Measurements from ENCODE around the gene CPEB4. TPM values are rescaled to one million over a fixed set of nuclear protein-coding genes. Genes with fewer than 3 reads are reported as not detected.

CPEB4 gene
- total and polyA plus RNA-seq, 2 donors (not counting 1 experiment from before 2014, with no cell fraction given): 8.4 to 26.0 TPM

DNA sequence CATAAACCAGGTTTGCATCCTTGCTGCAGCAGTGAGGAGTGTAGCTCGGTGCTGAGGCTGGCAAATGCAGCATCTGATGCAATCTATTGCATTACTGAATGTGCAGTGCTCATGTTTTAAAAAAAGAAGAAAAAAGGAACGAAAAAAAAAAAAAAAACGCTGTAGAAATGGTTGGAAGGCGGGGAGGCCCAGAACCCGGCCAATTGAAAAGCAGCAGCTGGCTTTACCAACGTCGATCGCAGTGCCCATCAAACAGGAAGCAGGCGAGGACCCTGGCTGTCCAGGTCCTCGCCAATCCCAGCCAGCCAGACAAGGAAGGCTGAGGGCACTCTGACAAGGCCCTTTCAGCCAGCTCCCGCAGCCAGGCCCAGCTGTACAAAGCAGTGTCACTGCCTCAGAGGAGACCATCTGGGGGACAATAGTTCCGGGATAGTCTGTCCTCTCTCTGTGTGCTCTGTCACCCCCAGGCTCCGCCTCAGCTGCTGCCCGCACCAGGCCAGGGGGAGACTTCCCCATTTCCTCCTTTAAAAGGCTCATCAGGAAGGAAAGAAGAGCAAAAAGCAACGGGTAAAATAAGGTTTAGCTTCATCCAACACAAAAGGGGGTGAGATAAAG is 21.8 kb upstream of the CPEB4 start:
- ATAC-seq (ENCODE audit: low read depth): no peak
- no peaks in the 10 kb centered on the region for H3K9me3 Mint-ChIP-seq (ENCODE audit: insufficient read depth)

More for the DNA sequence above, 21.8 kb upstream of the CPEB4 start:
- Histone ChIP-seq H3K4me3 (ENCODE audit: control extremely low read depth in 1 of 5, extremely low read depth in 1 of 5, insufficient read depth in 1 of 5, low read depth in 2 of 5, low read length in 4 of 5) (no peak overlapping the region), H4K20me1 (ENCODE audit: control insufficient read depth, insufficient read depth, low read length, poor library complexity, severe bottlenecking) (no peaks in the 10 kb centered on the region), H3K9me3 (ENCODE audit: control extremely low read depth in 1 of 3, control insufficient read depth in 2 of 3, insufficient read depth in 1 of 3, low read length in 2 of 3) (no peaks in the 10 kb centered on the region), H3K27me3 (replicated peaks in 1 of 4; ENCODE audit: control extremely low read depth in 1 of 4, control insufficient read depth in 3 of 4, insufficient read depth in 4 of 4, low read length in 3 of 4) (no peaks in the 10 kb centered on the region), H3K9ac (ENCODE audit: low read length) (no peak overlapping the region), H2AFZ (ENCODE audit: insufficient read depth, low read depth, low read length, poor library complexity, severe bottlenecking) (no peak overlapping the region), H3K27ac (ENCODE audit: low read length in 2 of 2) (no peak overlapping the region), H3K36me3 (replicated peaks in 1 of 2; ENCODE audit: control extremely low read depth in 1 of 2, control insufficient read depth in 1 of 2, extremely low read depth in 1 of 2, insufficient read depth in 2 of 2, low read length in 1 of 2) (no peaks in the 10 kb centered on the region), H3K4me2 (replicated peaks; ENCODE audit: low read depth, low read length, poor library complexity, severe bottlenecking) (no peak overlapping the region), H3K79me2 (ENCODE audit: control insufficient read depth, insufficient read depth, low read length) (no peaks in the 10 kb centered on the region), H3K4me1 (ENCODE audit: control insufficient read depth in 2 of 2, insufficient read depth in 2 of 2, low read length in 2 of 2) (peaks cover 0 to 7% of the 10 kb centered on the region in 2 donors)
- WGBS (ENCODE audit: insufficient coverage): 65% methylated on average over 12 of the region's 15 CpGs
- ChIA-PET CTCF (interaction anchor here (0.7 kb wide), 1 partner anchor 59 kb away, joined by 4 read pairs; no protein-coding TSS in a partner anchor), POLR2A (interaction anchor here (1.2 kb wide), 1 partner anchor 10 kb away, joined by 7 read pairs; no protein-coding TSS in a partner anchor)
- Mint-ChIP-seq H3K4me3 (no peak overlapping the region), H3K27me3 (peaks cover 15% of the 10 kb centered on the region), H3K4me1 (peaks cover 5% of the 10 kb centered on the region), H3K27ac (no peak overlapping the region)
- intact Hi-C loops (cut with micrococcal nuclease): no loop called here
- no peak for DNase-seq
- TF ChIP-seq, protein P1, sequence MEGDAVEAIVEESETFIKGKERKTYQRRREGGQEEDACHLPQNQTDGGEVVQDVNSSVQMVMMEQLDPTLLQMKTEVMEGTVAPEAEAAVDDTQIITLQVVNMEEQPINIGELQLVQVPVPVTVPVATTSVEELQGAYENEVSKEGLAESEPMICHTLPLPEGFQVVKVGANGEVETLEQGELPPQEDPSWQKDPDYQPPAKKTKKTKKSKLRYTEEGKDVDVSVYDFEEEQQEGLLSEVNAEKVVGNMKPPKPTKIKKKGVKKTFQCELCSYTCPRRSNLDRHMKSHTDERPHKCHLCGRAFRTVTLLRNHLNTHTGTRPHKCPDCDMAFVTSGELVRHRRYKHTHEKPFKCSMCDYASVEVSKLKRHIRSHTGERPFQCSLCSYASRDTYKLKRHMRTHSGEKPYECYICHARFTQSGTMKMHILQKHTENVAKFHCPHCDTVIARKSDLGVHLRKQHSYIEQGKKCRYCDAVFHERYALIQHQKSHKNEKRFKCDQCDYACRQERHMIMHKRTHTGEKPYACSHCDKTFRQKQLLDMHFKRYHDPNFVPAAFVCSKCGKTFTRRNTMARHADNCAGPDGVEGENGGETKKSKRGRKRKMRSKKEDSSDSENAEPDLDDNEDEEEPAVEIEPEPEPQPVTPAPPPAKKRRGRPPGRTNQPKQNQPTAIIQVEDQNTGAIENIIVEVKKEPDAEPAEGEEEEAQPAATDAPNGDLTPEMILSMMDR (IDR thresholded peaks at IDR 0.05): no peak
- no peak for TF ChIP-seq EZH2 (IDR thresholded peaks at IDR 0.05; ENCODE audit: borderline replicate concordance, insufficient read depth, low read depth, low read length, poor library complexity, severe bottlenecking)

Data from B cell (primary cell).